ENCODE measurements around the gene DACH1.

The DACH1 gene

DNA sequence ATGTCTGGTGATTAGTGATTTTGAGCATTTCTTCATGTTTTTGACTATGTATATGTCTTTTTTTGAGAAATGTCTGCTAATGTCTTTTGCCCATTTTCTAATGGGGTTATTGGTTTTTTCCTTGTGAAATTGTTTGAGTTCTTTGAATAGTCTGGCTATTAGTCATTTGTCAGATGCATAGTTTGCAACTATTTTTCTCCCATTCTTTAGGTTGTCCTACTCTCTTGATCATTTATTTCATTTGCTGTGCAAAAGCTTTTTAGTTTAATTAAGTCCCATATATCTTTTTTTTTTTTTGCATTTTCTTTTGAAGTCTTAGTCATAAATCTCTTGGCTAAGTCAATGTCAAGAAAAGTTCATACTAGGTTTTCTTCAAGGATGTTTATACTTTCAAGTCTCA, 449.8 kb downstream of the DACH1 start:
- in situ Hi-C loops (cut with HindIII; ENCODE audit: low sequenced_read_pairs), result no loop called here
- H3K4me3 ChIP-seq (ENCODE audit: low read depth, low read length), result no peak overlapping the region
- TF ChIP-seq, protein P1, sequence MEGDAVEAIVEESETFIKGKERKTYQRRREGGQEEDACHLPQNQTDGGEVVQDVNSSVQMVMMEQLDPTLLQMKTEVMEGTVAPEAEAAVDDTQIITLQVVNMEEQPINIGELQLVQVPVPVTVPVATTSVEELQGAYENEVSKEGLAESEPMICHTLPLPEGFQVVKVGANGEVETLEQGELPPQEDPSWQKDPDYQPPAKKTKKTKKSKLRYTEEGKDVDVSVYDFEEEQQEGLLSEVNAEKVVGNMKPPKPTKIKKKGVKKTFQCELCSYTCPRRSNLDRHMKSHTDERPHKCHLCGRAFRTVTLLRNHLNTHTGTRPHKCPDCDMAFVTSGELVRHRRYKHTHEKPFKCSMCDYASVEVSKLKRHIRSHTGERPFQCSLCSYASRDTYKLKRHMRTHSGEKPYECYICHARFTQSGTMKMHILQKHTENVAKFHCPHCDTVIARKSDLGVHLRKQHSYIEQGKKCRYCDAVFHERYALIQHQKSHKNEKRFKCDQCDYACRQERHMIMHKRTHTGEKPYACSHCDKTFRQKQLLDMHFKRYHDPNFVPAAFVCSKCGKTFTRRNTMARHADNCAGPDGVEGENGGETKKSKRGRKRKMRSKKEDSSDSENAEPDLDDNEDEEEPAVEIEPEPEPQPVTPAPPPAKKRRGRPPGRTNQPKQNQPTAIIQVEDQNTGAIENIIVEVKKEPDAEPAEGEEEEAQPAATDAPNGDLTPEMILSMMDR (IDR thresholded peaks at IDR 0.05; ENCODE audit: low read depth, low read length), result no peak
- peak; percentile 30 for DNase-seq (ENCODE audit: low read depth, low spot score)

DNA sequence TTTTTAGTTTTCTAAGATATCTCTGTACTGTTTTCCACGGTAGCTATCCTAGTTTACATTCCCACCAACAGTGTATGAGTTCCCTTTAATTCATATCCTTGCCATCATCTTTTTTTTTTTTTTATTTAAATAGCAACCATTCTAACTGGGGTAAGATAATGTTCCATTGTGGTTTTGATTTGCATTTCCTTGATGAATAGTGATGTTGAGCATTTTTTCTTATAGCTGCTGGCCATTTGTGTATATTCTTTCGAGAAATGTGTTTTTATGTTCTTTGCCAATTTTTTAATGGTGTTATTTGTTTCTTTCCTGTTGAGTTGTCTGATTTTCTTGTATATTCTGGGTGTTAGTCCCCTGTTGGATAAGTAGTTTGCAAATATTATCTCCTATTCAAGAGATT, 454.8 kb downstream of the DACH1 start:
- in situ Hi-C loops (cut with HindIII; ENCODE audit: low sequenced_read_pairs), result no loop called here
- no peak for DNase-seq (ENCODE audit: low read depth, low spot score)
- no peak overlapping the region for H3K4me3 ChIP-seq (ENCODE audit: low read depth, low read length)
- TF ChIP-seq, protein P1 (IDR thresholded peaks at IDR 0.05; ENCODE audit: low read depth, low read length), result no peak

DNA sequence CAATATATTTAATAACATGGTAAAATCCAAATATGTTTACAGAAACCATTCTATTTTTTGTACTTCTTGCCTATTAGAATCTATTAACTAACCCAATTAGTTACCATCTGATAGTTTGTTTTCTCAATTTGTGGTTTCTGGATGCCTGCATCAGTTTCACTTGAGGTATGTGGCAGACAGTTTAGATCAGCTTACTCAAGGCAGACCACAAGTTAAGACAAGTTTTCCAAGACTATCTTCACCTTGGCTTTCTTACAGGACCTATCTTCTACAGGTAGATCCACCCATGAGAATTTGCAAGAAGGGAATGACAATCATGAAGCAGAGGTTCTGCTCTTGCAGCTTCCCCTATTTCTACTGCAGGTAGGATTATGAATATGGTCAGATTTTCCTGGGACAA, 458.6 kb downstream of the DACH1 start:
- TF ChIP-seq, protein P1 (IDR thresholded peaks at IDR 0.05; ENCODE audit: low read depth, low read length), result no peak
- H3K4me3 ChIP-seq (ENCODE audit: low read depth, low read length), result no peak overlapping the region
- DNase-seq (ENCODE audit: low read depth, low spot score), result no peak
- in situ Hi-C loops (cut with HindIII; ENCODE audit: low sequenced_read_pairs), result no loop called here

DNA sequence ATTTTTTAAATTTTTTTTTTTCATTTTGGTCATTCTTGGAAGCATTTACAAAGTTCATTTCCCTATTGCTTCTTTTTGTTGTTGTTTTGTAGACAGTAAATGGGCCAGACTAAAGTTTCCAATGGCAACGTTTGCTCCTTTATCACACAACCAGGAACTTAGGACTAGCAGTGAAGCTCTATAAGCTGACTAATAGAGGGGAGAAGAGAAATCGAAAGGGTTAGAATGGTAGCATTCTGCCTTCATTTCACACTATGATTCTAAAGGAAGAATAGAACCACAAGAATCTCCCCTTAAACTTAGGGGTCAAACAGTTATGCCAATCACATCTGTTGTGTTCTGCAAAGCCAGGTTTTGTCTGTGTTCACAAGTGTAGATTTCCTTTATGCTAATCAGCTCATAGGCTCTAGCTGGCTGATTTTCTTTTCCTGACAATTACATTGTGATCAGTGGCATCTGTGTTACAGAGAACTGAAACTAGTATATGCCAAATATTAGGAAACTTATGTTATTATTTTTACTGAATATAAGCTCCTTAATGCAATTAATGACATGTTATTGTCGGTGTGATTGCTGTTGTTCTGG, 467.3 kb downstream of the DACH1 start:
- TF ChIP-seq, protein P1 (IDR thresholded peaks at IDR 0.05; ENCODE audit: low read depth, low read length), result no peak
- DNase-seq (ENCODE audit: low read depth, low spot score), result peak; percentile 14
- H3K4me3 ChIP-seq (ENCODE audit: low read depth, low read length), result no peak overlapping the region
- in situ Hi-C loops (cut with HindIII; ENCODE audit: low sequenced_read_pairs), result no loop called here

DNA sequence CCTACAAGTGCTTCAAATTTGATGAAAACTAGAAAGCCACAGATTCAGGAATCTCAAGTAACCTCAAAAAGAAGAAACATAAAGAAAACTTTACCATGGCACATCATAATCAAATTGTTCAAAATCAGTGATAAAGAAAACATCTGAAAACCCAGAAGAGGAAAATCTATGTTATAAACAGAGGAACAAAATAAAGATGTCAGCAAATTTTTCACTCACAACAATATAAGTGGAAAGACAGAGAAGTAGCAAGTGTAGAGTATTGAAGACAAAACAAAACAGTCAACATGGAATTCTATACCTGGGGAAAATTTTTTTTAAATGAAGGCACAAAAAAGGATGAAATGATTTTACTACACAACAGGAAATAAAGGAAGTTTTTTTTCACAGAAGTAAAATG, 470.9 kb downstream of the DACH1 start:
- H3K4me3 ChIP-seq (ENCODE audit: low read depth, low read length), result no peak overlapping the region
- DNase-seq (ENCODE audit: low read depth, low spot score), result no peak
- in situ Hi-C loops (cut with HindIII; ENCODE audit: low sequenced_read_pairs), result no loop called here
- TF ChIP-seq, protein P1 (IDR thresholded peaks at IDR 0.05; ENCODE audit: low read depth, low read length), result no peak

DNA sequence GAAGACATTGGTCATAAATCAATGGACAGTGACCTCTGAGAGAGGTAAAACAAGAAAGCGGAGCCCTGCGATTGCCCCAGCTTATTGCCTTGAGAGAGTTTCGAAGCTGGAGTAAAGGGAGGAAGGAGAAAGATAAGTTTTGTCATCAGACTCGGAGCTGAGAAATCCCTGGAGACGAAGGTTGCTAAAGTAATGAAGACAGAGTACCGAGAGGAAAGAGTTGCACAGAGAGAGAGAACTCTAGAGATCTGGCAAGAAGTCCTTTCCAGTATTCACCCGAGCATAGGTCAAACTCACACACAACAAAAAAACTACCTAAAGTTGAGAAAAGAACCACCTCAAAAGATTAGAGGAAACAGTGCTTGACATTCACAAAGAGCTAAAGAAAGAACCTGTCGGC, 472.0 kb downstream of the DACH1 start:
- DNase-seq (ENCODE audit: low read depth, low spot score), result no peak
- in situ Hi-C loops (cut with HindIII; ENCODE audit: low sequenced_read_pairs), result no loop called here
- no peak overlapping the region for H3K4me3 ChIP-seq (ENCODE audit: low read depth, low read length)
- TF ChIP-seq, protein P1 (IDR thresholded peaks at IDR 0.05; ENCODE audit: low read depth, low read length), result no peak

DNA sequence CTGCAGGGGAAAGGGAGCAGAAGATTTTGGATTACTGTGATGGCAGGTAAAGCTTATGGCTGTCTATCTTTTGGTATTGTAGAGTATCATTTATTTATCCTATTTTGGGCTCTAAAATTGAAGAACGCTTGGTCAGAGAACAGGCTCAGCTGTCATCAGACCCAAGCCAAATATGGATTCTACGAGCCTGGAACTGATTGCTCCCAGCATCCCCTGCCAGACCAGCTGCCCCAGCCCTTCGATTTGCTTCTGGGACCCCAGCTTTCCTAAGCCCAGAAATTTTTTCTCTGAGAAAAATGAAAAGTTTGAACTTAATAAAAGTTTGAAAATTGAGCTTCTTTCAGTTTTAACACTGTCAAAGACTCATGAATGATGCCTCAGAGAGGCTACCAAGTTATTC, 472.8 kb downstream of the DACH1 start:
- TF ChIP-seq, protein P1 (IDR thresholded peaks at IDR 0.05; ENCODE audit: low read depth, low read length), result no peak
- in situ Hi-C loops (cut with HindIII; ENCODE audit: low sequenced_read_pairs), result no loop called here
- no peak overlapping the region for H3K4me3 ChIP-seq (ENCODE audit: low read depth, low read length)
- DNase-seq (ENCODE audit: low read depth, low spot score), result no peak

Measured in astrocyte of the spinal cord (primary cell).